ENCODE results near the gene CDC14C. TPM values are rescaled to one million over a fixed set of nuclear protein-coding genes. Genes with fewer than 3 reads are reported as not detected.

CDC14C gene
- total RNA-seq, 1 experiment from 2014 or later, result 0.24 TPM

DNA sequence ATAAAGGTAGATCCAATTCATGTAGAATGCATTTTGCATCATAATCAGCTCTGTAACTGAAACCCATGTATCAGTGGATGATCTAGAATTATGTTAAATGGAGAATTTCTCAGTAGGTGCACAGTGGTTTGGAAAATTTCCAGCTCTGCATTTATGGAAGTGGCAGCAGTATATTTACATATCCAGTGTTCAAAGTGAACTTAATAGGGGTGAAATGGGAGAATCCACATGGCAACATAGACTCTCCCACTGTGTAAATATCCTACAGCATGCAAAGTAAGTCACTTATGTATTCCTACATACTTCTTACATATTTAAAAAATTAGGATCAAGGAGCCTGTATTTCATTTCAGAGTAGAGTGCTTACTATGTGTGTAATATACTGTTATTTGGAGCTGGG is 35.3 kb downstream of the CDC14C start:
- H3K9me3 Mint-ChIP-seq (ENCODE audit: low read depth, unreplicated experiment), result peaks cover 10% of the 10 kb centered on the region
- DNase-seq, result no peak
- no peak overlapping the region for H3K27ac Mint-ChIP-seq (ENCODE audit: unreplicated experiment)
- peaks cover 17% of the 10 kb centered on the region for H3K4me1 Mint-ChIP-seq (ENCODE audit: low read depth, unreplicated experiment)
- H3K4me3 Mint-ChIP-seq (ENCODE audit: low read depth, unreplicated experiment), result no peak overlapping the region
- no TSS peak for BruUV-seq (replicated peaks)
- TF ChIP-seq, protein P1, sequence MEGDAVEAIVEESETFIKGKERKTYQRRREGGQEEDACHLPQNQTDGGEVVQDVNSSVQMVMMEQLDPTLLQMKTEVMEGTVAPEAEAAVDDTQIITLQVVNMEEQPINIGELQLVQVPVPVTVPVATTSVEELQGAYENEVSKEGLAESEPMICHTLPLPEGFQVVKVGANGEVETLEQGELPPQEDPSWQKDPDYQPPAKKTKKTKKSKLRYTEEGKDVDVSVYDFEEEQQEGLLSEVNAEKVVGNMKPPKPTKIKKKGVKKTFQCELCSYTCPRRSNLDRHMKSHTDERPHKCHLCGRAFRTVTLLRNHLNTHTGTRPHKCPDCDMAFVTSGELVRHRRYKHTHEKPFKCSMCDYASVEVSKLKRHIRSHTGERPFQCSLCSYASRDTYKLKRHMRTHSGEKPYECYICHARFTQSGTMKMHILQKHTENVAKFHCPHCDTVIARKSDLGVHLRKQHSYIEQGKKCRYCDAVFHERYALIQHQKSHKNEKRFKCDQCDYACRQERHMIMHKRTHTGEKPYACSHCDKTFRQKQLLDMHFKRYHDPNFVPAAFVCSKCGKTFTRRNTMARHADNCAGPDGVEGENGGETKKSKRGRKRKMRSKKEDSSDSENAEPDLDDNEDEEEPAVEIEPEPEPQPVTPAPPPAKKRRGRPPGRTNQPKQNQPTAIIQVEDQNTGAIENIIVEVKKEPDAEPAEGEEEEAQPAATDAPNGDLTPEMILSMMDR (IDR thresholded peaks at IDR 0.05; ENCODE audit: unreplicated experiment), result no peak
- H3K27me3 Mint-ChIP-seq (ENCODE audit: unreplicated experiment), result no peaks in the 10 kb centered on the region
- intact Hi-C loops (cut with micrococcal nuclease; ENCODE audit: unreplicated experiment), result no loop called here
- H3K36me3 Mint-ChIP-seq (ENCODE audit: insufficient read depth, unreplicated experiment), result no peaks in the 10 kb centered on the region
- CTCF ChIA-PET, result no interaction called here

DNA sequence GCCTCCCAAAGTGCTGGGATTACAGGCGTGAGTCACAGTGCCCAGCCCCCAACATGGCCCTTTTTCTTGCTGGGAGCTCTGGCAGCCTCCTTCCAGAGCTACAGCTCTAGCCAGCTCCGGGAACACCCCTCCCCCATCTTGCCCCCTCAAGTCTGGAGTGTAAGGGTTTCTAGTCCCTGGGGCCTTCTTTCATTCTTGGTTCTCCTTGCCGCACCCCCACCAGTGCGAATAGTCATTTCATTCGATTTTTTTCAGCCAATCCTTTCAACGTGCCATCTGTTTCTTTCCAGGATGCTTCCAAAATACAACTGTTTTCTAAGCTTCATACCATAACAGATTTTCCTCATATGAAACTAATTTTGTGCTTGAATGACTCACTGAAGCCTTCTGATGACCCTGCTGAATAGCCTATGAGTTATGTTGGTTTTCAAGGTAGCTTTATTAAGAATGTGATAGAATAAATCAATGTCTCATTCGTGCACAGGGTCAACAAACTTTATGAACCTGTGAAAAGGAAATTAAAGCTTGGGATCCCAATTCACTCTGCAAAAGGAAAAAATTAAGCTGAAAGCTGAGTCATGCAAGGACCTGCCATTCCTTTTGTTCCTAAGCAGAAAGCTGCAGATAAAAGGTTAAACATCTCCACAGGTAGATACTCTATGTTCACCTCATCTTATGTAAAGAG is 38.6 kb downstream of the CDC14C start:
- BruUV-seq (replicated peaks), result no TSS peak
- Mint-ChIP-seq H3K36me3 (ENCODE audit: insufficient read depth, unreplicated experiment) (no peaks in the 10 kb centered on the region), H3K4me3 (ENCODE audit: low read depth, unreplicated experiment) (no peak overlapping the region), H3K27me3 (ENCODE audit: unreplicated experiment) (no peaks in the 10 kb centered on the region), H3K27ac (ENCODE audit: unreplicated experiment) (peak overlapping the region; percentile 31), H3K4me1 (ENCODE audit: low read depth, unreplicated experiment) (peaks cover 17% of the 10 kb centered on the region), H3K9me3 (ENCODE audit: low read depth, unreplicated experiment) (peaks cover 2% of the 10 kb centered on the region)
- intact Hi-C loops (cut with micrococcal nuclease; ENCODE audit: unreplicated experiment), result no loop called here
- CTCF ChIA-PET, result no interaction called here
- no peak for DNase-seq
- TF ChIP-seq, protein P1 (IDR thresholded peaks at IDR 0.05; ENCODE audit: unreplicated experiment), result no peak

DNA sequence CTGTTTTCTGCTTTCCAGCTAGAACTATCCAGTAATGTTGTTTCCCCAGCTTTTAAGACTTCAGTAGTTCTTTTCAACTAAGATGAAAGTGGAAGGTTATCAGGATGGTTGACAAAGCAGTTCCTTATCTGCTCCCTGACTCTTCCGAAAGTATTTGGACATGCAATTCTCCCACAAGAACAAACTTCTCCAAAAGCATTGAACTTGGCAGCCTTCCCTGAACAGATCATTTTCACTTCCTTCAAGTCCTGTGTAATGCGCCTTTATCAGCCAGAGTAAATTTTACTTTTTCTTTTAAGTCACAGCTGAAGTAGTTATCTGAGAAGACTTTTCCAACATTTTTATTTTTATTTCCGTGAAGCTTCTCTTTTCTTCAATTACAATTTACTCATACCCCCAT is 39.7 kb downstream of the CDC14C start:
- intact Hi-C loops (cut with micrococcal nuclease; ENCODE audit: unreplicated experiment), result no loop called here
- peak overlapping the region; percentile 31 for H3K27ac Mint-ChIP-seq (ENCODE audit: unreplicated experiment)
- peaks cover 17% of the 10 kb centered on the region for H3K4me1 Mint-ChIP-seq (ENCODE audit: low read depth, unreplicated experiment)
- no TSS peak for BruUV-seq (replicated peaks)
- H3K36me3 Mint-ChIP-seq (ENCODE audit: insufficient read depth, unreplicated experiment), result no peaks in the 10 kb centered on the region
- CTCF ChIA-PET, result no interaction called here
- no peaks in the 10 kb centered on the region for H3K27me3 Mint-ChIP-seq (ENCODE audit: unreplicated experiment)
- TF ChIP-seq, protein P1 (IDR thresholded peaks at IDR 0.05; ENCODE audit: unreplicated experiment), result no peak
- H3K9me3 Mint-ChIP-seq (ENCODE audit: low read depth, unreplicated experiment), result peaks cover 2% of the 10 kb centered on the region
- H3K4me3 Mint-ChIP-seq (ENCODE audit: low read depth, unreplicated experiment), result no peak overlapping the region
- no peak for DNase-seq

DNA sequence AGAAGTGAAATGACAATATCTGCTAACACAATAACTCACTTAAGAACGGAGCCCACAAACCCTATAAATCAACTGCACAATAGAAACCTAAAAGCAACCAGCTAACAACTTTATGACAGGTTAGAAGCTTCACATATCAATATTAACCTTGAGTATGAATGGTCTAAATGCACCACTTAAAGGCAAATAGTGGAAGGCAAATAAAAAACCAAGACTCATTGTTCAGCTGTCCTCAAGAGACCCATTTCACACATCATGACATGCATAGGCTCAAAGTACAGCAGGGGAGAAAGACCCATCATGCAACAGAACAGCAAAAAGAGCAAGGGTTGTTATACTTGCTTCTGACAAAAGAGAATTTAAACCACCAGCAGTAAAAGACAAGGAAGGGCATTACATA is 46.8 kb downstream of the CDC14C start:
- Mint-ChIP-seq H3K27me3 (ENCODE audit: unreplicated experiment) (no peaks in the 10 kb centered on the region), H3K27ac (ENCODE audit: unreplicated experiment) (no peak overlapping the region), H3K4me1 (ENCODE audit: low read depth, unreplicated experiment) (no peaks in the 10 kb centered on the region), H3K4me3 (ENCODE audit: low read depth, unreplicated experiment) (no peak overlapping the region), H3K9me3 (ENCODE audit: low read depth, unreplicated experiment) (peaks cover 8% of the 10 kb centered on the region), H3K36me3 (ENCODE audit: insufficient read depth, unreplicated experiment) (no peaks in the 10 kb centered on the region)
- DNase-seq, result no peak
- intact Hi-C loops (cut with micrococcal nuclease; ENCODE audit: unreplicated experiment), result no loop called here
- BruUV-seq (replicated peaks), result no TSS peak
- TF ChIP-seq, protein P1 (IDR thresholded peaks at IDR 0.05; ENCODE audit: unreplicated experiment), result no peak
- CTCF ChIA-PET, result no interaction called here
